Activated naive CD8-positive, alpha-beta T cell (primary cell): Measurements from ENCODE around the gene LTB4R2.
A peak's percentile ranks its signal among the peaks of the same experiment; 100 is the strongest.
"Not testable (repeated sequence)": the region's sequence is repeated elsewhere in the genome, so short reads cannot be mapped to it uniquely, and the experiment has no call there.

Experiments used
- H3K27ac Mint-ChIP-seq: one replicate; pipeline ENCODE4 v1.8.0; 2021; ENCODE audit warnings: mixed read lengths
- H3K27me3 Mint-ChIP-seq: one replicate; pipeline ENCODE4 v1.8.0; 2021; ENCODE audit warnings: mixed read lengths
- H3K36me3 Mint-ChIP-seq: one replicate; pipeline ENCODE4 v1.8.0; 2021; ENCODE audit warnings: mixed read lengths
- H3K4me1 Mint-ChIP-seq: one replicate; pipeline ENCODE4 v1.8.0; 2021; ENCODE audit warnings: low read depth, mixed read lengths
- H3K4me3 Mint-ChIP-seq: one replicate; pipeline ENCODE4 v1.8.0; 2021; ENCODE audit warnings: mild to moderate bottlenecking, mixed read lengths
- H3K9me3 Mint-ChIP-seq: one replicate; pipeline ENCODE4 v1.8.0; 2021; ENCODE audit warnings: low read depth, mixed read lengths

LTB4R2 gene

DNA sequence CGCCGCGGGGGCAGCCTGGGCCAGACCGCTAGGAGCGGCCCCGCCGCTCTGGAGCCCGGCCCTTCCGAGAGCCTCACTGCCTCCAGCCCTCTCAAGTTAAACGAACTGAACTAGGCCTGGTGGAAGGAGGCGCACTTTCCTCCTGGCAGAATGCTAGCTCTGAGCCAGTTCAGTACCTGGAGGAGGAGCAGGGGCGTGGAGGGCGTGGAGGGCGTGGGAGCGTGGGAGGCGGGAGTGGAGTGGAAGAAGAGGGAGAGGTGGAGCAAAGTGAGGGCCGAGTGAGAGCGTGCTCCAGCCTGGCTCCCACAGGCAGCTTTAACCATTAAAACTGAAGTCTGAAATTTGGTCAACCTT is 6.6 kb downstream of the LTB4R2 start:
- Mint-ChIP-seq H3K4me1 (peaks cover 47% of the 10 kb centered on the region), H3K27ac (no peak overlapping the region)

DNA sequence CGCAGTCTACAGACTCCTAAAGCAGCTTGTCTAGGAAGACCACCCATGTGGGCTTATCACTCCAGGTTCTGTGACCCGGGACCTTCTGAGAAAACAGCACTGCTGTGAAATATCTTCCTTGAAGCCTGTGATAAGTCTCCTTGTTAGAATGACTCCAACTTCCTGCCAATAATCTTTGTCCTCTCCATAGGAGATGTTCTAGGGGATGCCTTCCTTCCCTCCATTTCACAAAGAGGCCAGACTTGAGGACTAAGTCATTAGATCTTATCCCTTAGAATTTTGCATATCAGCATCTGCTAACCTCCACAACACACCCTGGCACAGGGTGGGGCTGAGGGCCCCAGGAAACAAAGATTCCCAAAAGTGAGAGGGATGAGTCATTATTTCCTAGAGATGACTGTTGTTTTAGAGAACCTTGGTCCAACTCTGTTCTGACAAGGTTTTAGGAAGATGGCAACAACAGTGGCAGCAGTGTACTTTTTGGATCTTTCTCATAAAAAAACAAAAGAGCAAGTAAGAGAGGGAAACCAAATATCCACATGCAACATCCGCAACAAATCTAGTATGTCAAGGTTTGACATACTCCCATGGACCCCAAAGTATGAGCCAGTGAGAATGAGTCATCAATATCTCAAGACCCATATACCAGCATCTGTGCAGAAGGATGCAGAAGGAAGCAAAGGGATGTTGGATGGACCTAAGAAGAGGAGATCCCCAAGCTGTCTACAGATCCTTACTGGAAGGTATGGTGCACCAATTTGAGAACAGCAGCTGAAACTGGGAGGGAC is 7.4 kb downstream of the LTB4R2 start:
- no peaks in the 10 kb centered on the region for H3K27me3 Mint-ChIP-seq
- H3K4me3 Mint-ChIP-seq: no peak overlapping the region
- no peak overlapping the region for H3K27ac Mint-ChIP-seq
- no peaks in the 10 kb centered on the region for H3K9me3 Mint-ChIP-seq
- peaks cover 39% of the 10 kb centered on the region for H3K4me1 Mint-ChIP-seq
- H3K36me3 Mint-ChIP-seq: no peaks in the 10 kb centered on the region

More for the DNA sequence above, 6.6 kb downstream of the LTB4R2 start:
- no peaks in the 10 kb centered on the region for H3K36me3 Mint-ChIP-seq
- no peak overlapping the region for H3K4me3 Mint-ChIP-seq
- H3K27me3 Mint-ChIP-seq: no peaks in the 10 kb centered on the region
- no peaks in the 10 kb centered on the region for H3K9me3 Mint-ChIP-seq

DNA sequence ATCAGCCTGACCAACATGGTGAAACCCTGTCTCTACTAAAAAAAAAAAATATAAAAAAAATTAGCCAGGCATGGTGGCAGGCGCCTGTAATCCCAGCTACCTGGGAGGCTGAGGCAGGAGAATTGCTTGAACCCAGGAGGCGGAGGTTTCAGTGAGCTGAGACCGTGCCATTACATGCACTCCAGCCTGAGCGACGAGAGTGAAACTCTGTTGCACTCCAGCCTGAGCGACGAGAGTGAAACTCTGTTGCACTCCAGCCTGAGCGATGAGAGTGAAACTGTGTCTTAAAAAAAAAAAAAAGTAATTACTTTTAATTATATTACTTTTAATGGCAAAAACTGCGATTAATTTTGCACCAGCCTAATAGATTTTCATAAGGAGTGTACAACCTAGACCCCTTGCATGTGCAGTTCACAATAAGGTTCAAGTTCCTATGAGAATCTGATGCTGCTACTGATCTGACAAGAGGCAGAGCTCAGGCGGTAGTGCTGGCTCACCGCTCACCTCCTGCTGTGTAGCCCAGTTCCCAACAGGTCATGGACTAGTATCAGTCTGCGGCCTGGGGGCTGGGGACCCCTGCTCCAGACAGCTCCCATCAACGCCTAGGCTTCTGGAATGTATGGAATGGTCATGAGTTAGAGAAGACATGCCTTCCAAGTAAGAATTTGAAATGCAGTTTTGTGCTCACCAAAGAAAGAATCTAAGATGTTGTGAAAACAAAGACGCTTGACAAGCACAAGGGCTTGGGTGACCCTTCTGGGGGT is 11.5 kb downstream of the LTB4R2 start:
- H3K27ac Mint-ChIP-seq: no peak overlapping the region
- peaks cover 9% of the 10 kb centered on the region for H3K4me1 Mint-ChIP-seq
- H3K9me3 Mint-ChIP-seq: no peaks in the 10 kb centered on the region
- no peaks in the 10 kb centered on the region for H3K27me3 Mint-ChIP-seq
- no peaks in the 10 kb centered on the region for H3K36me3 Mint-ChIP-seq
- H3K4me3 Mint-ChIP-seq: no peak overlapping the region

DNA sequence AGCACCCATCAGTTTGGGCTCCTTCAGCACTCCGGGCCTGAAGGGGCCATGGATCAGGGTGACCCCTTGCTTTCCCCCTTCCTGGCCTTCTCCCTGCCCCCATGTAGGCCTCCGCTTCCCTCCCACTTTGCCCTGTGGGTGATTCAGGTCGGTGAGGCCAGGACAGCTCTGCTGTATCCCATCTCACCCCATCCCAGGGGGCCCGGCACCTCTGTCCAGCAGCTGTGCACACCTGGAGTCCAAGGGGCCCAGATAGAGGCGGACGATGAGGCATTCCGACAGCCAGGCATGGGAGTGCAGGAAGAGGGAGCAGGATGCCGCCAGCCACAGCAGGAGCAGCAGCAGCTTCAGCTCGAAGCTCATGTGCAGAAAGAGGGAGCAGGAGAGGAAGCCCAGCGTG is 12.7 kb downstream of the LTB4R2 start:
- no peak overlapping the region for H3K27ac Mint-ChIP-seq
- H3K27me3 Mint-ChIP-seq: no peaks in the 10 kb centered on the region
- no peaks in the 10 kb centered on the region for H3K36me3 Mint-ChIP-seq
- H3K4me3 Mint-ChIP-seq: no peak overlapping the region
- peaks cover 9% of the 10 kb centered on the region for H3K4me1 Mint-ChIP-seq
- no peaks in the 10 kb centered on the region for H3K9me3 Mint-ChIP-seq

DNA sequence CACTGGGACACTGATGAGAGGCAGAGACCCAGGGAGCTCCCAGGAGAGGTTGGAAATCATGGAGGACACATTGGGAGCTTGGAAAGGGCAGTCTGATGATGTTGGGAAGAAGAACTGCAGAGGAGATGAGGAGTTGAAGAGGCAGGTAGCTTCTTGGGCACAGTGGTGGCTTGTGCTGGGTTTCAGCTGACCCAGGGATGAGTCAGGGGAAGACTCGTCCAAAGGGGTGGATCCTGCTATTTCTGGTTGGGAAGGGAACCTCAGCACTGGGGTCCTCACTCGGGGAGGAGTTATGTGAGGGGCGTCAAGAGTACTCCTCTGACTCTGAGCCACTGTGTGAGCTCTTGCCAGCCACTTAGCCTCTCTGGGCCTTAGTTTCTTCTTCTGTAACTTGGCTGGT is 13.4 kb downstream of the LTB4R2 start:
- no peaks in the 10 kb centered on the region for H3K27me3 Mint-ChIP-seq
- no peaks in the 10 kb centered on the region for H3K36me3 Mint-ChIP-seq
- H3K4me1 Mint-ChIP-seq: peaks cover 9% of the 10 kb centered on the region
- no peak overlapping the region for H3K4me3 Mint-ChIP-seq
- H3K27ac Mint-ChIP-seq: no peak overlapping the region
- H3K9me3 Mint-ChIP-seq: no peaks in the 10 kb centered on the region

DNA sequence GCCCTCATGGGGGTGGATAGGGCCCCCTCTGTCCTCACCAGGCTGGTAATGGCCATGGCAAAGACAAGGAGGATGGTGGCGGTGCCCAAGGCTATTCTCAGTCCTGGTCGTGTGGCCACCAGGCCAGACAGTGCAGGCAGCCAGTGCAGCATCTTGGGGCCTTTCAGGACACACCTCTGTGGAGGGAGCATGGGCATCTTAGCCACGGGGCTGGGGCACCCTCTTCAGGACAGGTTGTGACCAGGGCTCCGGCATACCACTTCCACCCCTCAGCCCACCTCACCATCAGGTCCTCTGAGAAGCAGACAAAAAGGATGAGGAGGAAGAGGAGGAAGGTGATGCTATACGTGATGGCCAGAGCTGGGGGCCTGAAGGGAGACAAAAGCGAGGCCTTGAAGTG is 14.1 kb downstream of the LTB4R2 start:
- Mint-ChIP-seq H3K4me3 (no peak overlapping the region), H3K9me3 (no peaks in the 10 kb centered on the region), H3K27me3 (no peaks in the 10 kb centered on the region), H3K27ac (no peak overlapping the region), H3K36me3 (no peaks in the 10 kb centered on the region), H3K4me1 (peaks cover 10% of the 10 kb centered on the region)

DNA sequence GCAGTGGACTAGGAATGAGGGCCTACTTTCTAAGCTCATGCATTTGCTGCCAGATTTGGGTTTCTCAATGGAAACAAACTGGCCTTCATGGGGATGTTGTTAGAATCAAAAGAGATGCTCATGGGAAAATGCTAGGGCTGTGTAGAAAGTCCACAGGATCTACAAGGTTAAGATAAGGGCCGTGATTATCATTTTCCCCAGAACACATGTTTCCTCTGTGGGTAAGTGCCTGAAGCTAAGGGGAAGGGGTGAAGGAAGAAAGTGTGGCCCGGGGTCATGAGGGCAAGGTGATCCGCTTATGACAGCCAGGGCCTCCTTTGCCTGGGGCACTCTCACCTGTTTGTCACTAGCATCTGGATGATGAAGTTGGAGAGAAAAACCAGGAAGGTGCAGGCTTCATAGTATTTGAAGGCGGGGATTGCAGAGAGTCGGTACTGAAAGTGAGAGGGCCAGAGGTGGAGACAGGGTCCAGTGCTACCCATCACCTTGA is 15.1 kb downstream of the LTB4R2 start:
- no peak overlapping the region for H3K4me3 Mint-ChIP-seq
- no peaks in the 10 kb centered on the region for H3K9me3 Mint-ChIP-seq
- peaks cover under 1% of the 10 kb centered on the region for H3K27me3 Mint-ChIP-seq
- no peak overlapping the region for H3K27ac Mint-ChIP-seq
- peaks cover 12% of the 10 kb centered on the region for H3K4me1 Mint-ChIP-seq
- H3K36me3 Mint-ChIP-seq: no peaks in the 10 kb centered on the region

DNA sequence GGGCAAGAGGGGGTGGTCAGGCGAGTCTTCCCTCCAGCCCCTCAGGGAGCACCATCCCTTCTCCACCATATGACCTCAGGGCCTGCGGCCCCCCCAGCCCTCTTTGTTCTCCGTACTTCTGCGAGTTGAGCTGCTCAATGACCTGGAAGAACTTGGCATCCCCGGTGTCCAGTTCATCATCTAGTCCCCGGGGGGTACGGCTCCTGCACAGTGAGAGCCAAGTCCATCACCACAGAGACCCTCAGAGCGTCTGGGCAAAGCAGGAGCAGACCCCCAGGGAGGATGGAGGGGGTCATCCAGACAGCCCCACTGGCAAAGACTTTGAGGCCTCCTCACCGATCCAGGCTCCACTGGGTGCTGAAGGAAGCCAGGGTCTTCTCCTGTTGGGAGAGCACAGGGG is 16.0 kb downstream of the LTB4R2 start:
- H3K27ac Mint-ChIP-seq: no peak overlapping the region
- H3K4me3 Mint-ChIP-seq: no peak overlapping the region
- H3K27me3 Mint-ChIP-seq: peaks cover 1% of the 10 kb centered on the region
- no peaks in the 10 kb centered on the region for H3K9me3 Mint-ChIP-seq
- no peaks in the 10 kb centered on the region for H3K36me3 Mint-ChIP-seq
- peaks cover 16% of the 10 kb centered on the region for H3K4me1 Mint-ChIP-seq

DNA sequence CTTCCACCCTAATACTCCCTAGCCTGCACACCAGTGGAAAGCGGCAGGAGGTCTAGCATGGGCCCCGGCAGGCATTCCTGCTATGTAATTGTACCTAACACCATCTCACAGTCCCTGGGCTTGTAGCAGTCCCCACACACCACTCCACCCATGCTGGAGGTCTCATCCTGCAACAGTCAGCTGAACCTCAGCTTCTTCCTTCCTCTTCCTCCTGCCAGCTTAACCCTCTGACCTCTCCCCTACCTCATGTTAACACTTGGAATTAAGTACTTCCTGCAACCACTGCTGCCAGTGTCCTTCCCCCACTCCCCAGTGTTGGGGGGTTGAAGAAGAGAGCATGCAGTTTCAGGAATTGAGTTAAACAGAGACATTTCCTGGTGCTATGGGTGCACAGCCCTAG is 17.4 kb downstream of the LTB4R2 start:
- no peak overlapping the region for H3K4me3 Mint-ChIP-seq
- H3K4me1 Mint-ChIP-seq: peaks cover 23% of the 10 kb centered on the region
- H3K27me3 Mint-ChIP-seq: peaks cover 5% of the 10 kb centered on the region
- no peaks in the 10 kb centered on the region for H3K36me3 Mint-ChIP-seq
- no peaks in the 10 kb centered on the region for H3K9me3 Mint-ChIP-seq
- no peak overlapping the region for H3K27ac Mint-ChIP-seq

DNA sequence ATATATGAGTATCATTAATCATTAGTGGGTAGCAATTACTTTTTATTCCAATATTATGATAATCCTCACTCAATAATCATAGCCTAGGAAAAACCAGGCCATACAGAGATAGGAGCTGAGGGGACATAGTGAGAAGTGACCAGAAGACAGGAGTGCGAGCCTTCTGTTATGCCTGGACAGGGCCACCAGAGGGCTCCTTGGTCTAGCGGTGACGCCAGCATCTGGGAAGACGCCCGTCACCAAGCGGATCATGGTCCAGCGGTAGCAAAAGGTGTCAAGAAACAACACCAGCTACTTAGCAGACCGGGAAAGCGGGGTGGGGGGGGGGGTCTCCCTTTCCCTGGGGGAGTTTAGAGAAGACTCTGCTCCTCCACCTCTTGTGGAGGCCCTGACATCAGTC is 18.0 kb downstream of the LTB4R2 start:
- not testable (repeated sequence) for H3K9me3 Mint-ChIP-seq, H3K27ac Mint-ChIP-seq, H3K27me3 Mint-ChIP-seq, H3K4me3 Mint-ChIP-seq, H3K36me3 Mint-ChIP-seq
- peaks cover 28% of the 10 kb centered on the region for H3K4me1 Mint-ChIP-seq

DNA sequence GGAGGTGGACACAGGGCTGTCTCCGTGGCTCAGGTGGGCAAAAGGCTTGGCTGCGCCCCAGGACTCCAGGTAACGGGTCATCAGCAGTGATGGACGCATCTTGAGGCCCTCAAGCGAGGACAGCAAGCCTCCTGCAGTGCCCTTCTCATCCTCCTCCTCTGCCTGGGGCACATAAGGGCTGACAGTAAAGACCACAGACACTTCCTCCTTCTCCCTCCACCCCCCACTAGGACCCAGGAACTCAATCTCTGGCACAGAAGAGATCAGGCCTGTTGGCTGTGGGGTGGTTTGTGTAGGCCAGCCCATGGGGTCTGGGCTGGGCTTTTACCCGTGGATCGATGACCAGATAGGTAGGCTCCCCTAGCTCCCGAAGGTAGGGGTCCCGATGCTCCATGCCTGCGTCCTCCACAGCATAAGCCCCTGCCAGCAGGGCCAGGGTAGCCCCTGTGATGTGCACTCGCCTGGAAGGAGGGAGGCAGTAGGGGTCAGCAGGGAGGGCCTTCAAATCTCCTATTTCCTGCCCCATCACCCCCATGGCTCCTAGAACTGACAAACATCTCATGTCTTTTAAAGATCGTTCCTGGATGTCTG is 19.2 kb downstream of the LTB4R2 start:
- H3K27ac Mint-ChIP-seq: no peak overlapping the region
- H3K36me3 Mint-ChIP-seq: no peaks in the 10 kb centered on the region
- no peaks in the 10 kb centered on the region for H3K9me3 Mint-ChIP-seq
- peaks cover 6% of the 10 kb centered on the region for H3K27me3 Mint-ChIP-seq
- H3K4me1 Mint-ChIP-seq: peaks cover 39% of the 10 kb centered on the region
- no peak overlapping the region for H3K4me3 Mint-ChIP-seq

DNA sequence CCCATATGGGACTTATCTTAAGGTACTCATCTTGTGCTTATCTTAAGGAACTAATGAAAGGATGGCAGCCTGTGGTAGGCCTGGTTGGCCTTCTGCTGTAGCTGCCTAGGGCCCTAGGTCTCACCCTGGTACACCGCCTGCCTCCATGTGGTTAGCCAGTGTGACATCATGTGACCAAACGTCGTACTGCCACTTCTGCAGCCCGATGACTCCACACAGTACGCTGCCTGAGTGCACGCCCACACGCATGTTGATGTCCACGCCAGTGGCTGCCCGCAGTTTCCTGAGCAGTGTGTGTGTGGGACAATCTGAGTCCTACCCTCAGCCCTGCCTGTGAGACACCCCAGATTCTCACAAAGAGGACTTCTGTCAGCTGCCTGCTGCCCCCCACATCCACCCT is 19.8 kb downstream of the LTB4R2 start:
- Mint-ChIP-seq H3K4me1 (peaks cover 41% of the 10 kb centered on the region), H3K36me3 (no peaks in the 10 kb centered on the region), H3K9me3 (no peaks in the 10 kb centered on the region), H3K27ac (no peak overlapping the region), H3K4me3 (no peak overlapping the region), H3K27me3 (peaks cover 6% of the 10 kb centered on the region)

DNA sequence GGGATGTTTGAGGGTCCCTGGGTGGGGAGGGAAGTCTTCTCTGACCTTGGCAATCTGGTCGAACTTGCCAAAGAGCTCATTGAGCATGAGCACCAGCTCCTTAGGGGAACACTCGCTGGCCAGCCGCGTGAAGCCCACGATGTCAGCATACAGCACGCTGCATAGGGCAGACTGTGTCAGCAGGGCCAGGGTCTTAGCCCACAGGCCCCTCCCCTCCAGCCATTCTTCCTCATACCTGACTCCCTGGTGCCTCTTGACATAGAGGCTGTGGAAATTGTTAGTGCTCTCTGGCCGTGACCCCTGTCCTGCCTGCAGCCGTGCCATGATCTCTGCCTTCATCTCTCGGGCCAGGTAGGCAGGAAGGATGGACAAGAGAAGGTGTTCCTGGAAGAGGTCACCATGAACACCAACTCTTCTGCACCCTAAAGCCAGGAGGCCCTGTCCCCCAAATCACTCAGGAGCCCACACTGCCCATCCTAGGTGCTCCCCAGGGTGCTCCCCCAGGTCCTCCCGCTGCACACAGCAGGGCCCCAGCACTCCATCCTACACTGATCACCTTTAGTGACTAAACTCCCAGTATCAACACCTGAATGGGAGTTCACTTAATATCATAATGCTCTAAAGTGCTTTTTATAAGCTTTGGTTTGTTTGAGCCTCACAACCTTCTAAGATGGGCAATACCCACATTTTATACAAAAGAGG is 21.2 kb downstream of the LTB4R2 start:
- H3K27ac Mint-ChIP-seq: no peak overlapping the region
- H3K27me3 Mint-ChIP-seq: peaks cover 8% of the 10 kb centered on the region
- H3K4me1 Mint-ChIP-seq: peaks cover 47% of the 10 kb centered on the region
- peaks cover 1% of the 10 kb centered on the region for H3K36me3 Mint-ChIP-seq
- no peak overlapping the region for H3K4me3 Mint-ChIP-seq
- H3K9me3 Mint-ChIP-seq: no peaks in the 10 kb centered on the region

DNA sequence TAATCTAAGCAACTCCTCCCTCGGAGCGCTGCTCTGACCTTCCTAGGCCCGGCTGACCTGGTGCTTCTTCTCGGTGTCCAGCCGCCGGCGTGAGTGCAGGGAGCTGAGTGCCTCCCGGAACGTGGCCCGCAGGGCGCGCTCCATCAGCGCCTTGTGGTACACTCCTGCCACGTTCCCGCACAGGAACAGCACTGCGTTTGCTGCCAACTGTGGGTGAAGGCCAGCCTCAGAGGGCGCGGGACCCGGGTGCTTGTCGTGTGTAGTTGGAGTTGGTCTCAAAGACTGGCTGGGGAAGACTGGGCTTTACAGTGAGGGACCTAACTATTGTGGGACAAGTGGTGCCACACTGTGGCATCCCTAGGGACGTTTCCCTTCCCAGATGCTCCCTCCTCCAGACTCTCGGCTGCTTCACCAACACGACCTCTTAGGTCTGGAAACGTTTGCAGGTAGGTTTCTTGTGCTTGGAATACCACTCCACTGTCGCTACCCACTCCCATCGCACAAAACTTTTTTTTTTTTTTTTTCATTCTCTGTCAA is 21.9 kb downstream of the LTB4R2 start:
- no peaks in the 10 kb centered on the region for H3K9me3 Mint-ChIP-seq

More for the DNA sequence above, 21.9 kb downstream of the LTB4R2 start:
- Mint-ChIP-seq H3K27ac (peak overlapping the region; percentile 82), H3K36me3 (peaks cover 2% of the 10 kb centered on the region), H3K4me1 (peaks cover 49% of the 10 kb centered on the region), H3K4me3 (peak overlapping the region; percentile 92), H3K27me3 (peaks cover 8% of the 10 kb centered on the region)
